Measurements from ENCODE around the gene SGPP2. TPM values are rescaled to one million over a fixed set of nuclear protein-coding genes. Genes with fewer than 3 reads are reported as not detected.

The SGPP2 gene
- total and polyA plus RNA-seq, 2 of the 4 experiments (the other 2 are of a cell fraction), result not detected

DNA sequence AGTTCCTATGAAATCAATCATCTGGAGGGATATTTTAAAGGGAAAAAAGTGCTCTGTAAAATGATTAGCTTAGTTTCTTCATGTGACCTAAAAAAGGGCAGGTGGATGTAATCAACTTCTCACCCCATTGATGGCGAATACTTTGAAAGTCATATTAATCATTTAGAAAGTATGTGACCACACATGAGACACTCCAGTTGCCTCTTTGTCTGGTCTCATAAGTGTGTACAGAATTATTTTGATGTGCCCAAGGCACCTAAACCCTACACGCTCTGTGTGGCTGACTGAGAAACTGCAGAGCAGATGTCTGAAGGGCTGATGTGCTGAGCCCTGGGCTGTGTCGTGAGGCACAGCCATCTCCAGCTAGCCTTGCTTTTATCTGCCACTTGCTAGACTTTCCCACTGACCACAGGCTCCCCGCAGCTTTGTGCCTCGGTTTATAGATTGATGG lies 26.9 kb downstream of the SGPP2 start:
- Histone ChIP-seq H3K18ac (ENCODE audit: low read depth, low read length) (no peak overlapping the region), H2BK120ac (ENCODE audit: low read depth, low read length) (no peak overlapping the region), H4K8ac (ENCODE audit: low read depth in 2 of 2, low read length in 2 of 2) (no peak overlapping the region), H3K79me1 (ENCODE audit: low read depth in 1 of 2, low read length in 2 of 2) (no peaks in the 10 kb centered on the region), H3K4ac (ENCODE audit: low read depth, low read length) (no peak overlapping the region), H3K14ac (replicated peaks; ENCODE audit: low read depth, low read length) (no peak overlapping the region), H4K20me1 (ENCODE audit: insufficient read depth, low read length) (no peaks in the 10 kb centered on the region), H4K91ac (ENCODE audit: insufficient read depth, low read depth, low read length) (no peak overlapping the region), H2AK9ac (replicated peaks; ENCODE audit: low read depth, low read length, poor library complexity) (no peak overlapping the region), H3K4me3 (ENCODE audit: insufficient read depth, low read depth, low read length) (no peak overlapping the region), H3K9ac (ENCODE audit: low read depth, low read length) (no peak overlapping the region), H2AK5ac (ENCODE audit: low read depth, low read length) (no peak overlapping the region), H4K5ac (ENCODE audit: low read depth, low read length) (no peak overlapping the region), H3K56ac (ENCODE audit: extremely low read depth, insufficient read depth, low read length) (no peak overlapping the region), H3K9me1 (ENCODE audit: insufficient read depth, low read length) (no peaks in the 10 kb centered on the region), H3K36me3 (ENCODE audit: control insufficient read depth, insufficient read depth, low read length) (no peaks in the 10 kb centered on the region), H3K4me2 (ENCODE audit: low read depth, low read length) (no peak overlapping the region), H2BK5ac (ENCODE audit: low read depth, low read length, poor library complexity, severe bottlenecking) (no peak overlapping the region), H3K23ac (ENCODE audit: low read depth, low read length) (no peak overlapping the region), H2AFZ (replicated peaks; ENCODE audit: low read length, poor library complexity) (no peak overlapping the region), H3K27ac (ENCODE audit: insufficient read depth, low read length) (no peak overlapping the region), H2BK15ac (ENCODE audit: low read depth, low read length) (no peak overlapping the region), H3K4me1 (ENCODE audit: control insufficient read depth, insufficient read depth, low read length) (peaks cover 5% of the 10 kb centered on the region; the same call in 1 of the 2 replicates), H3K9me3 (ENCODE audit: control insufficient read depth, insufficient read depth, low read length) (no peaks in the 10 kb centered on the region), H2BK20ac (ENCODE audit: low read depth, low read length) (no peak overlapping the region), H3K27me3 (ENCODE audit: control insufficient read depth, insufficient read depth, low read length) (peaks cover 1% of the 10 kb centered on the region; the same call in 1 of the 2 replicates)
- intact Hi-C loops (cut with micrococcal nuclease), result no loop called here
- TF ChIP-seq RAD21 (IDR thresholded peaks at IDR 0.05; ENCODE audit: low read length), result no peak
- TF ChIP-seq FOS (IDR thresholded peaks at IDR 0.05; ENCODE audit: low read depth, low read length), result no peak
- no peak for TF ChIP-seq RFX5 (IDR thresholded peaks at IDR 0.05; ENCODE audit: low read depth, low read length)
- TF ChIP-seq MAZ (IDR thresholded peaks at IDR 0.05; ENCODE audit: borderline replicate concordance, low read depth, low read length), result no peak
- TF ChIP-seq, protein P1, sequence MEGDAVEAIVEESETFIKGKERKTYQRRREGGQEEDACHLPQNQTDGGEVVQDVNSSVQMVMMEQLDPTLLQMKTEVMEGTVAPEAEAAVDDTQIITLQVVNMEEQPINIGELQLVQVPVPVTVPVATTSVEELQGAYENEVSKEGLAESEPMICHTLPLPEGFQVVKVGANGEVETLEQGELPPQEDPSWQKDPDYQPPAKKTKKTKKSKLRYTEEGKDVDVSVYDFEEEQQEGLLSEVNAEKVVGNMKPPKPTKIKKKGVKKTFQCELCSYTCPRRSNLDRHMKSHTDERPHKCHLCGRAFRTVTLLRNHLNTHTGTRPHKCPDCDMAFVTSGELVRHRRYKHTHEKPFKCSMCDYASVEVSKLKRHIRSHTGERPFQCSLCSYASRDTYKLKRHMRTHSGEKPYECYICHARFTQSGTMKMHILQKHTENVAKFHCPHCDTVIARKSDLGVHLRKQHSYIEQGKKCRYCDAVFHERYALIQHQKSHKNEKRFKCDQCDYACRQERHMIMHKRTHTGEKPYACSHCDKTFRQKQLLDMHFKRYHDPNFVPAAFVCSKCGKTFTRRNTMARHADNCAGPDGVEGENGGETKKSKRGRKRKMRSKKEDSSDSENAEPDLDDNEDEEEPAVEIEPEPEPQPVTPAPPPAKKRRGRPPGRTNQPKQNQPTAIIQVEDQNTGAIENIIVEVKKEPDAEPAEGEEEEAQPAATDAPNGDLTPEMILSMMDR (conservative IDR thresholded peaks at IDR 0.05; ENCODE audit: low read depth, low read length), result no peak
- no peak for DNase-seq
- no CpG with 5 or more reads among the region's 5 CpGs for WGBS, 2 experiments (ENCODE audit: extremely low coverage in 2 of 2, insufficient read length in 1 of 2)
- POLR2A ChIA-PET (ENCODE audit: unreplicated experiment), result interaction anchor here (0.7 kb wide), 1 partner anchor 103 kb away, joined by 7 read pairs; no protein-coding TSS in a partner anchor
- dilution Hi-C loops (cut with HindIII; ENCODE audit: low sequenced_read_pairs, unreplicated experiment), result no loop called here
- no TSS peak for BruUV-seq (replicated peaks)
- 0 out of 2 replicates have a peak, but pooled peaks have one; percentile 44 for ATAC-seq (ENCODE audit: low read depth)
- in situ Hi-C loops (cut with MboI; ENCODE audit: low sequenced_read_pairs), result no loop called here
- CTCF ChIA-PET, result no interaction called here

Measured in IMR-90 (cell line).